Transverse colon (tissue), 4 donors: ENCODE measurements around the gene TFEB.

Experiments used
- POLR2AphosphoS5 ChIP-seq, 3 donors: sonication (generic); formaldehyde crosslinking; IDR thresholded peaks; one replicate each; pipeline ENCODE4 v1.6.1; 2016; ENCODE audit warnings: antibody characterized with exemption in 3 of 3
- TF ChIP-seq, protein P1 (sequence below), 5 experiments: fragments of 200-600 bp in 3 of 5; fragments of 450-650 bp in 2 of 5; sonication (generic) in 3 of 5; IDR thresholded peaks; 1 replicate in 2 of 5; 2 replicates in 3 of 5; pipeline ENCODE4 v1.5.1; 2016 to 2017; ENCODE audit warnings: antibody characterized with exemption in 5 of 5, inconsistent platforms in 3 of 5, mild to moderate bottlenecking in 2 of 5, moderate library complexity in 1 of 5

DNA sequence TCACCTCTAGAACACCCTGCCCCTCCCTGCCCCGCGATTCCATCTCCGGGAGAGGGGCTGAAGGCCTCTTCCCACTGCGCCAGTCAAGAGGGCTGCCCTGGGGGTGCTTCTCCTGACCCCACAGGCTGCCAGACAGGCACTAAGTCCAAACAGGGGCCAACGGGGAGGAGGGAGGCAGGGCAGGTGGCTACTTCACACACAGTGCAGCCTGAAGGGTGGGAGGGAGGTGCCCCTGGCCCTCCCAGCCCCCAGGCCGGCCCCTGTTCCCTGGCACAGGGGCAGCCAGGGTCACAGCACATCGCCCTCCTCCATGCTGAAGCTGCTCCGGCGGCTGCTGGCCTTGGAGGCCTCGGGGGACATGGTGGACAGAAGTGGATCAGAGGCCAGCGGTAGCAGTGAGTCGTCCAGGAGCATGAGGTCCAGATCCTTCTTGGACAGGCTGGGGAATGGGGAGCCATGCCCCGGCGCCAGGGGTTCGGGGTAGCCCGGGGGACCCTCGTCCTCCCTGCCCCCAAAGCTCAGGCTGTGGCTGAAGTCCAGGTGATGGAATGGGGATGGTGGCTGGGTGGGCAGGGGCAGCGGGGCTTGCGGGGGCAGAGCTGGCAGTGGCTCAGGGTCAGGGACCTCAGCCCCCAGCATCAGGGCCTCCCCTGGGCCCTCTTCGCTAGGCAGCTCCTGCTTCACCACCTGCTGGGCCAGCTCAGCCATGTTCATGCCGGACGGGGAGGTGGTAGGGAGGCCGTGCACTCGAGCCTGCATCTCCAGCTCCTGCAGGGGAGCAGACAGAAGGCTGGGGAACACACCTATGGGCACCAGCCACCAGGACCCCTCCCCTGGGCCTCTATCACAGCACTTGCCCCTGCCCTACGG lies 50.9 kb downstream of the TFEB start:
- TF ChIP-seq, protein P1, sequence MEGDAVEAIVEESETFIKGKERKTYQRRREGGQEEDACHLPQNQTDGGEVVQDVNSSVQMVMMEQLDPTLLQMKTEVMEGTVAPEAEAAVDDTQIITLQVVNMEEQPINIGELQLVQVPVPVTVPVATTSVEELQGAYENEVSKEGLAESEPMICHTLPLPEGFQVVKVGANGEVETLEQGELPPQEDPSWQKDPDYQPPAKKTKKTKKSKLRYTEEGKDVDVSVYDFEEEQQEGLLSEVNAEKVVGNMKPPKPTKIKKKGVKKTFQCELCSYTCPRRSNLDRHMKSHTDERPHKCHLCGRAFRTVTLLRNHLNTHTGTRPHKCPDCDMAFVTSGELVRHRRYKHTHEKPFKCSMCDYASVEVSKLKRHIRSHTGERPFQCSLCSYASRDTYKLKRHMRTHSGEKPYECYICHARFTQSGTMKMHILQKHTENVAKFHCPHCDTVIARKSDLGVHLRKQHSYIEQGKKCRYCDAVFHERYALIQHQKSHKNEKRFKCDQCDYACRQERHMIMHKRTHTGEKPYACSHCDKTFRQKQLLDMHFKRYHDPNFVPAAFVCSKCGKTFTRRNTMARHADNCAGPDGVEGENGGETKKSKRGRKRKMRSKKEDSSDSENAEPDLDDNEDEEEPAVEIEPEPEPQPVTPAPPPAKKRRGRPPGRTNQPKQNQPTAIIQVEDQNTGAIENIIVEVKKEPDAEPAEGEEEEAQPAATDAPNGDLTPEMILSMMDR (IDR thresholded peaks at IDR 0.05), result no peak
- no peak for TF ChIP-seq POLR2AphosphoS5 (IDR thresholded peaks at IDR 0.05)
